C4-2B (cell line): Measurements from ENCODE around the gene ZNF277.
"Not testable (repeated sequence)": the region's sequence is repeated elsewhere in the genome, so short reads cannot be mapped to it uniquely, and the experiment has no call there.

ENCODE experiments used
- CTCF ChIP-seq: fragments of 450-650 bp; conservative IDR thresholded peaks from 2 replicates; pipeline ENCODE4 v1.5.1; 2017; ENCODE audit warnings: mild to moderate bottlenecking
- ZFX ChIP-seq: fragments of 450-650 bp; IDR thresholded peaks from 2 replicates; pipeline ENCODE4 v1.6.1; 2017

GRCh38 chr7:112391079-112391821 is 184.8 kb downstream of the ZNF277 start:
- TF ChIP-seq CTCF, ZFX: not testable (repeated sequence)
